ENCODE data around the gene MED15. TPM values are rescaled to one million over a fixed set of nuclear protein-coding genes. Genes with fewer than 3 reads are reported as not detected.

Gene MED15
- total and polyA plus RNA-seq, 2 experiments from 2014 or later = 29.2 to 43.5 TPM

DNA sequence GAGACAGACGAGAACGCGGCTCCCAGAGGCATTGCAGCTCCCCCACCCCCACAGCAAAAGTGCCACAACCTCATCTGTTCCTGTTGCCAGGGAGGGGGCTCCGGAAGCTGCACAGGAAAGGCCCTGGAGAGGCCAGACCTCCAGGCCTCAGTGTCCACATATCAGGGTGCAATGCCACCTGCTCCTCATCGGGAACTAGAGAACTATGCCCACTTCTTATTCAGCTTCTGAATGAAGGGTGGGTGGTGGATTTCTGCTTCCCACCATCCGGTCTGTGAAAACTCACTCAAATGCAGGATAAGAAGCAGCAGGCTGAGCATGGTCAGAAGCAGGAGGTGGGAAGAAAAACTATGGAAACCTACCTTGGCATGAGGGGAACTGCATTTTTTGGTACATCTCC, 105.9 kb downstream of the MED15 start:
- ATAC-seq = no peak
- TF ChIP-seq NANOG (IDR thresholded peaks at IDR 0.05; ENCODE audit: borderline replicate concordance) (no peak), CREB1 (CRISPR knock-in tag; IDR thresholded peaks at IDR 0.05; ENCODE audit: low read depth) (no peak), ZNF331 (CRISPR knock-in tag; IDR thresholded peaks at IDR 0.05; ENCODE audit: low read depth) (no peak), EZH2 (IDR thresholded peaks at IDR 0.05; ENCODE audit: low read depth, unreplicated experiment) (no peak), EZH2phosphoT487 (IDR thresholded peaks at IDR 0.05; ENCODE audit: unreplicated experiment) (no peak), JUNB (IDR thresholded peaks at IDR 0.05; ENCODE audit: unreplicated experiment) (no peak), ZNF114 (CRISPR knock-in tag; IDR thresholded peaks at IDR 0.05) (no peak), STAT1 (IDR thresholded peaks at IDR 0.05; ENCODE audit: unreplicated experiment) (no peak), POLR2AphosphoS5 (IDR thresholded peaks at IDR 0.05; ENCODE audit: low read depth) (no peak)
- TF ChIP-seq, protein P1, sequence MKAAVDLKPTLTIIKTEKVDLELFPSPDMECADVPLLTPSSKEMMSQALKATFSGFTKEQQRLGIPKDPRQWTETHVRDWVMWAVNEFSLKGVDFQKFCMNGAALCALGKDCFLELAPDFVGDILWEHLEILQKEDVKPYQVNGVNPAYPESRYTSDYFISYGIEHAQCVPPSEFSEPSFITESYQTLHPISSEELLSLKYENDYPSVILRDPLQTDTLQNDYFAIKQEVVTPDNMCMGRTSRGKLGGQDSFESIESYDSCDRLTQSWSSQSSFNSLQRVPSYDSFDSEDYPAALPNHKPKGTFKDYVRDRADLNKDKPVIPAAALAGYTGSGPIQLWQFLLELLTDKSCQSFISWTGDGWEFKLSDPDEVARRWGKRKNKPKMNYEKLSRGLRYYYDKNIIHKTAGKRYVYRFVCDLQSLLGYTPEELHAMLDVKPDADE (IDR thresholded peaks at IDR 0.05) = no peak
- TF ChIP-seq, protein P2, sequence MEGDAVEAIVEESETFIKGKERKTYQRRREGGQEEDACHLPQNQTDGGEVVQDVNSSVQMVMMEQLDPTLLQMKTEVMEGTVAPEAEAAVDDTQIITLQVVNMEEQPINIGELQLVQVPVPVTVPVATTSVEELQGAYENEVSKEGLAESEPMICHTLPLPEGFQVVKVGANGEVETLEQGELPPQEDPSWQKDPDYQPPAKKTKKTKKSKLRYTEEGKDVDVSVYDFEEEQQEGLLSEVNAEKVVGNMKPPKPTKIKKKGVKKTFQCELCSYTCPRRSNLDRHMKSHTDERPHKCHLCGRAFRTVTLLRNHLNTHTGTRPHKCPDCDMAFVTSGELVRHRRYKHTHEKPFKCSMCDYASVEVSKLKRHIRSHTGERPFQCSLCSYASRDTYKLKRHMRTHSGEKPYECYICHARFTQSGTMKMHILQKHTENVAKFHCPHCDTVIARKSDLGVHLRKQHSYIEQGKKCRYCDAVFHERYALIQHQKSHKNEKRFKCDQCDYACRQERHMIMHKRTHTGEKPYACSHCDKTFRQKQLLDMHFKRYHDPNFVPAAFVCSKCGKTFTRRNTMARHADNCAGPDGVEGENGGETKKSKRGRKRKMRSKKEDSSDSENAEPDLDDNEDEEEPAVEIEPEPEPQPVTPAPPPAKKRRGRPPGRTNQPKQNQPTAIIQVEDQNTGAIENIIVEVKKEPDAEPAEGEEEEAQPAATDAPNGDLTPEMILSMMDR (conservative IDR thresholded peaks at IDR 0.05; ENCODE audit: low read depth in 2 of 2) = no peak
- TF ChIP-seq, protein P3, sequence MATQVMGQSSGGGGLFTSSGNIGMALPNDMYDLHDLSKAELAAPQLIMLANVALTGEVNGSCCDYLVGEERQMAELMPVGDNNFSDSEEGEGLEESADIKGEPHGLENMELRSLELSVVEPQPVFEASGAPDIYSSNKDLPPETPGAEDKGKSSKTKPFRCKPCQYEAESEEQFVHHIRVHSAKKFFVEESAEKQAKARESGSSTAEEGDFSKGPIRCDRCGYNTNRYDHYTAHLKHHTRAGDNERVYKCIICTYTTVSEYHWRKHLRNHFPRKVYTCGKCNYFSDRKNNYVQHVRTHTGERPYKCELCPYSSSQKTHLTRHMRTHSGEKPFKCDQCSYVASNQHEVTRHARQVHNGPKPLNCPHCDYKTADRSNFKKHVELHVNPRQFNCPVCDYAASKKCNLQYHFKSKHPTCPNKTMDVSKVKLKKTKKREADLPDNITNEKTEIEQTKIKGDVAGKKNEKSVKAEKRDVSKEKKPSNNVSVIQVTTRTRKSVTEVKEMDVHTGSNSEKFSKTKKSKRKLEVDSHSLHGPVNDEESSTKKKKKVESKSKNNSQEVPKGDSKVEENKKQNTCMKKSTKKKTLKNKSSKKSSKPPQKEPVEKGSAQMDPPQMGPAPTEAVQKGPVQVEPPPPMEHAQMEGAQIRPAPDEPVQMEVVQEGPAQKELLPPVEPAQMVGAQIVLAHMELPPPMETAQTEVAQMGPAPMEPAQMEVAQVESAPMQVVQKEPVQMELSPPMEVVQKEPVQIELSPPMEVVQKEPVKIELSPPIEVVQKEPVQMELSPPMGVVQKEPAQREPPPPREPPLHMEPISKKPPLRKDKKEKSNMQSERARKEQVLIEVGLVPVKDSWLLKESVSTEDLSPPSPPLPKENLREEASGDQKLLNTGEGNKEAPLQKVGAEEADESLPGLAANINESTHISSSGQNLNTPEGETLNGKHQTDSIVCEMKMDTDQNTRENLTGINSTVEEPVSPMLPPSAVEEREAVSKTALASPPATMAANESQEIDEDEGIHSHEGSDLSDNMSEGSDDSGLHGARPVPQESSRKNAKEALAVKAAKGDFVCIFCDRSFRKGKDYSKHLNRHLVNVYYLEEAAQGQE (IDR thresholded peaks at IDR 0.05; ENCODE audit: unreplicated experiment) = no peak
- TF ChIP-seq, protein P4, sequence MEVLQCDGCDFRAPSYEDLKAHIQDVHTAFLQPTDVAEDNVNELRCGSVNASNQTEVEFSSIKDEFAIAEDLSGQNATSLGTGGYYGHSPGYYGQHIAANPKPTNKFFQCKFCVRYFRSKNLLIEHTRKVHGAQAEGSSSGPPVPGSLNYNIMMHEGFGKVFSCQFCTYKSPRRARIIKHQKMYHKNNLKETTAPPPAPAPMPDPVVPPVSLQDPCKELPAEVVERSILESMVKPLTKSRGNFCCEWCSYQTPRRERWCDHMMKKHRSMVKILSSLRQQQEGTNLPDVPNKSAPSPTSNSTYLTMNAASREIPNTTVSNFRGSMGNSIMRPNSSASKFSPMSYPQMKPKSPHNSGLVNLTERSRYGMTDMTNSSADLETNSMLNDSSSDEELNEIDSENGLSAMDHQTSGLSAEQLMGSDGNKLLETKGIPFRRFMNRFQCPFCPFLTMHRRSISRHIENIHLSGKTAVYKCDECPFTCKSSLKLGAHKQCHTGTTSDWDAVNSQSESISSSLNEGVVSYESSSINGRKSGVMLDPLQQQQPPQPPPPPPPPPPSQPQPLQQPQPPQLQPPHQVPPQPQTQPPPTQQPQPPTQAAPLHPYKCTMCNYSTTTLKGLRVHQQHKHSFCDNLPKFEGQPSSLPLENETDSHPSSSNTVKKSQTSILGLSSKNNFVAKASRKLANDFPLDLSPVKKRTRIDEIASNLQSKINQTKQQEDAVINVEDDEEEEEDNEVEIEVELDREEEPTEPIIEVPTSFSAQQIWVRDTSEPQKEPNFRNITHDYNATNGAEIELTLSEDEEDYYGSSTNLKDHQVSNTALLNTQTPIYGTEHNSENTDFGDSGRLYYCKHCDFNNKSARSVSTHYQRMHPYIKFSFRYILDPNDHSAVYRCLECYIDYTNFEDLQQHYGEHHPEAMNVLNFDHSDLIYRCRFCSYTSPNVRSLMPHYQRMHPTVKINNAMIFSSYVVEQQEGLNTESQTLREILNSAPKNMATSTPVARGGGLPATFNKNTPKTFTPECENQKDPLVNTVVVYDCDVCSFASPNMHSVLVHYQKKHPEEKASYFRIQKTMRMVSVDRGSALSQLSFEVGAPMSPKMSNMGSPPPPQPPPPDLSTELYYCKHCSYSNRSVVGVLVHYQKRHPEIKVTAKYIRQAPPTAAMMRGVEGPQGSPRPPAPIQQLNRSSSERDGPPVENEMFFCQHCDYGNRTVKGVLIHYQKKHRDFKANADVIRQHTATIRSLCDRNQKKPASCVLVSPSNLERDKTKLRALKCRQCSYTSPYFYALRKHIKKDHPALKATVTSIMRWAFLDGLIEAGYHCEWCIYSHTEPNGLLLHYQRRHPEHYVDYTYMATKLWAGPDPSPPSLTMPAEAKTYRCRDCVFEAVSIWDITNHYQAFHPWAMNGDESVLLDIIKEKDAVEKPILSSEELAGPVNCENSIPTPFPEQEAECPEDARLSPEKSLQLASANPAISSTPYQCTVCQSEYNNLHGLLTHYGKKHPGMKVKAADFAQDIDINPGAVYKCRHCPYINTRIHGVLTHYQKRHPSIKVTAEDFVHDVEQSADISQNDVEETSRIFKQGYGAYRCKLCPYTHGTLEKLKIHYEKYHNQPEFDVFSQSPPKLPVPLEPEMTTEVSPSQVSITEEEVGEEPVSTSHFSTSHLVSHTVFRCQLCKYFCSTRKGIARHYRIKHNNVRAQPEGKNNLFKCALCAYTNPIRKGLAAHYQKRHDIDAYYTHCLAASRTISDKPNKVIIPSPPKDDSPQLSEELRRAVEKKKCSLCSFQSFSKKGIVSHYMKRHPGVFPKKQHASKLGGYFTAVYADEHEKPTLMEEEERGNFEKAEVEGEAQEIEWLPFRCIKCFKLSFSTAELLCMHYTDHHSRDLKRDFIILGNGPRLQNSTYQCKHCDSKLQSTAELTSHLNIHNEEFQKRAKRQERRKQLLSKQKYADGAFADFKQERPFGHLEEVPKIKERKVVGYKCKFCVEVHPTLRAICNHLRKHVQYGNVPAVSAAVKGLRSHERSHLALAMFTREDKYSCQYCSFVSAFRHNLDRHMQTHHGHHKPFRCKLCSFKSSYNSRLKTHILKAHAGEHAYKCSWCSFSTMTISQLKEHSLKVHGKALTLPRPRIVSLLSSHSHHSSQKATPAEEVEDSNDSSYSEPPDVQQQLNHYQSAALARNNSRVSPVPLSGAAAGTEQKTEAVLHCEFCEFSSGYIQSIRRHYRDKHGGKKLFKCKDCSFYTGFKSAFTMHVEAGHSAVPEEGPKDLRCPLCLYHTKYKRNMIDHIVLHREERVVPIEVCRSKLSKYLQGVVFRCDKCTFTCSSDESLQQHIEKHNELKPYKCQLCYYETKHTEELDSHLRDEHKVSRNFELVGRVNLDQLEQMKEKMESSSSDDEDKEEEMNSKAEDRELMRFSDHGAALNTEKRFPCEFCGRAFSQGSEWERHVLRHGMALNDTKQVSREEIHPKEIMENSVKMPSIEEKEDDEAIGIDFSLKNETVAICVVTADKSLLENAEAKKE (CRISPR knock-in tag; IDR thresholded peaks at IDR 0.05) = no peak
- peaks cover 11% of the 10 kb centered on the region for H3K27me3 Mint-ChIP-seq (ENCODE audit: insufficient read depth, low read depth, poor library complexity)
- H3K4me1 ChIP-seq (ENCODE audit: insufficient read depth) = no peaks in the 10 kb centered on the region
- H3K4me3 ChIP-seq = no peak overlapping the region
- H3K4me2 ChIP-seq = no peak overlapping the region
- H3F3A ChIP-seq (replicated peaks; ENCODE audit: low read depth) = no peaks in the 10 kb centered on the region
- no peaks in the 10 kb centered on the region for H3K9me2 ChIP-seq (ENCODE audit: insufficient read depth)
- no peak overlapping the region for H3K4me3 Mint-ChIP-seq
- DNase-seq (ENCODE audit: low spot score) = no peak
- no peaks in the 10 kb centered on the region for H4K20me1 ChIP-seq (replicated peaks; ENCODE audit: insufficient read depth)
- H3K4me1 Mint-ChIP-seq = no peaks in the 10 kb centered on the region
- H3K79me2 ChIP-seq (replicated peaks; ENCODE audit: insufficient read depth) = no peaks in the 10 kb centered on the region
- H2AFZ ChIP-seq = no peak overlapping the region
- H3K36me3 Mint-ChIP-seq (ENCODE audit: low read depth) = no peaks in the 10 kb centered on the region
- H3K27me3 ChIP-seq (ENCODE audit: insufficient read depth) = no peaks in the 10 kb centered on the region
- H3K9me3 Mint-ChIP-seq = no peaks in the 10 kb centered on the region
- H3K27ac Mint-ChIP-seq = no peak overlapping the region
- no peak overlapping the region for H3K27ac ChIP-seq (ENCODE audit: low read depth)
- no peaks in the 10 kb centered on the region for H3K36me3 ChIP-seq (ENCODE audit: insufficient read depth)
